BJ (cell line): ENCODE results near the gene SMAD7. TPM values are rescaled to one million over a fixed set of nuclear protein-coding genes. Genes with fewer than 3 reads are reported as not detected.

Experiments used
- CTCF ChIA-PET: fragments of 350-600 bp; formaldehyde crosslinking; extraction: SDS; loops from one replicate; lab custom pipeline; 2021; ENCODE audit warnings: antibody characterized with exemption, inconsistent platforms; lab: Yijun Ruan, JAX
- POLR2A ChIA-PET: fragments of 300-600 bp; sonication (Branson Sonifier 250); formaldehyde crosslinking; extraction: SDS; loops from one replicate; lab custom pipeline; 2021; ENCODE audit warnings: antibody characterized with exemption; lab: Charles Lee
- DNase-seq: peaks from one replicate; pipeline ENCODE4 v3.0.0-alpha.2; 2011; ENCODE audit warnings: low read depth
- H3K27me3 ChIP-seq: 2 replicates; pipeline ENCODE4 v1.6.0; 2011; ENCODE audit warnings: low read length; ENCODE audit not compliant: control insufficient read depth, insufficient read depth
- H3K36me3 ChIP-seq: 2 replicates; pipeline ENCODE4 v1.5.1; 2011; ENCODE audit warnings: low read length; ENCODE audit not compliant: control insufficient read depth, insufficient read depth
- H3K4me3 ChIP-seq: 2 replicates; pipeline ENCODE4 v1.5.1; 2011; ENCODE audit warnings: low read depth, mild to moderate bottlenecking, control low read depth, low read length
- CTCF ChIP-seq: IDR thresholded peaks from 2 replicates; pipeline ENCODE4 v1.5.1; 2011; ENCODE audit warnings: low read depth, mild to moderate bottlenecking, control low read depth, inconsistent platforms, low read length, moderate library complexity; ENCODE audit not compliant: insufficient read depth
- polyA plus RNA-seq: library from polyadenylated mRNA; depleted of rRNA; stranded (reverse); fragments of >200 nt; gene quantifications from 2 replicates; pipeline ENCODE4 v1.2.3, GENCODE V29; 2011

The SMAD7 gene
- polyA plus RNA-seq, 1 experiment = 24.2 TPM

- H3K27me3 ChIP-seq = no peaks in the 10 kb centered on the region
- POLR2A ChIA-PET = no interaction called here
- no peak for TF ChIP-seq CTCF
- peak; percentile 97 for DNase-seq
- CTCF ChIA-PET = interaction anchor here (1.9 kb wide), 1 partner anchor 45 kb away, joined by 10 read pairs; no protein-coding TSS in a partner anchor
- no peaks in the 10 kb centered on the region for H3K36me3 ChIP-seq
- no peak overlapping the region for H3K4me3 ChIP-seq
Measured at GRCh38 chr18:48996901-48997463, 46.2 kb upstream of the SMAD7 start.

GRCh38 chr18:48996041-48996440 is 45.3 kb upstream of the SMAD7 start:
- Histone ChIP-seq H3K4me3 (no peak overlapping the region), H3K27me3 (no peaks in the 10 kb centered on the region), H3K36me3 (no peaks in the 10 kb centered on the region)
- POLR2A ChIA-PET = no interaction called here
- DNase-seq = no peak
- TF ChIP-seq CTCF = no peak
- CTCF ChIA-PET = no interaction called here

- ChIA-PET CTCF (interaction anchor here (0.8 to 1.3 kb wide), 2 partner anchors 46 to 48 kb away, joined by 3 read pairs; no protein-coding TSS in a partner anchor), POLR2A (no interaction called here)
- H3K4me3 ChIP-seq = no peak overlapping the region
- H3K27me3 ChIP-seq = no peaks in the 10 kb centered on the region
- no peak for TF ChIP-seq CTCF
- DNase-seq = no peak
- no peaks in the 10 kb centered on the region for H3K36me3 ChIP-seq
Measured at GRCh38 chr18:48994926-48995835, 44.4 kb upstream of the SMAD7 start.

GRCh38 chr18:48994044-48994651 is 43.4 kb upstream of the SMAD7 start:
- ChIA-PET CTCF (interaction anchor here (0.8 to 1.3 kb wide), 2 partner anchors 47 kb away, joined by 3 read pairs; no protein-coding TSS in a partner anchor), POLR2A (interaction anchor here (0.5 kb wide), 1 partner anchor 42 kb away, joined by 3 read pairs; no protein-coding TSS in a partner anchor)
- no peaks in the 10 kb centered on the region for H3K36me3 ChIP-seq
- H3K27me3 ChIP-seq = no peaks in the 10 kb centered on the region
- peak; percentile 97 for DNase-seq
- TF ChIP-seq CTCF = no peak
- H3K4me3 ChIP-seq = no peak overlapping the region

GRCh38 chr18:48993586-48993985 is 42.8 kb upstream of the SMAD7 start:
- no peak overlapping the region for H3K4me3 ChIP-seq
- H3K36me3 ChIP-seq = no peaks in the 10 kb centered on the region
- ChIA-PET POLR2A (no interaction called here), CTCF (interaction anchor here (1.3 kb wide), 1 partner anchor 46 kb away, joined by 3 read pairs; no protein-coding TSS in a partner anchor)
- H3K27me3 ChIP-seq = no peaks in the 10 kb centered on the region
- TF ChIP-seq CTCF = no peak
- DNase-seq = no peak
